ENCODE data around the gene GABARAPL1.
"Not testable (repeated sequence)": the region's sequence is repeated elsewhere in the genome, so short reads cannot be mapped to it uniquely, and the experiment has no call there.

GABARAPL1 gene

GRCh38 chr12:10223208-10223607 is 10.5 kb downstream of the GABARAPL1 start:
- Mint-ChIP-seq H3K36me3 (ENCODE audit: insufficient read depth) (peaks cover 58% of the 10 kb centered on the region), H3K4me3 (no peak overlapping the region)

DNA sequence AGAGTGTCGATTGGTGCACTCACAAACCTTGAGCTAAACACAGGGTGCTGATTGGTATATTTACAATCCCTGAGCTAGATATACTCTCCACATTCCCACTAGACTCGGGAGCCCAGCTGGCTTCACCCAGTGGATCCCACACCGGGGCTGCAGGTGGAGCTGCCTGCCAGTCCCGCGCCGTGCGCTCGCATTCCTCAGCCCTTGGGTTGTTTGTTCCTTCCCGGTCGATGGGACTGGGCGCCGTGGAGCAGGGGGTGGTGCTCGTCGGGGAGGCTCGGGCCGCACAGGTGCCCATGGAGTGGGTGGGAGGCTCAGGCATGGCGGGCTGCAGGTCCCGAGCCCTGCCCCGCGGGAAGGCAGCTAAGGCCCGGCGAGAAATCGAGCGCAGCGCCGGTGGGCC is 12.7 kb downstream of the GABARAPL1 start:
- DNase-seq (ENCODE audit: low spot score in 2 of 2); H3K27ac Mint-ChIP-seq (ENCODE audit: low read depth): not testable (repeated sequence)
- H3K36me3 Mint-ChIP-seq (ENCODE audit: insufficient read depth): peaks cover 40% of the 10 kb centered on the region

More at GRCh38 chr12:10223208-10223607, 10.5 kb downstream of the GABARAPL1 start:
- no peak for DNase-seq (ENCODE audit: low spot score in 2 of 2)
- Mint-ChIP-seq H3K27me3 (no peaks in the 10 kb centered on the region), H3K27ac (ENCODE audit: low read depth) (no peak overlapping the region), H3K9me3 (no peaks in the 10 kb centered on the region), H3K4me1 (peaks cover 11% of the 10 kb centered on the region)
- no peak for ATAC-seq (replicated peaks; ENCODE audit: extremely low read depth, poor library complexity, severe bottlenecking)

GRCh38 chr12:10226086-10226485 is 13.4 kb downstream of the GABARAPL1 start:
- no peak overlapping the region for H3K4me3 Mint-ChIP-seq
- DNase-seq (ENCODE audit: low spot score in 2 of 2) (no peak), ATAC-seq (replicated peaks; ENCODE audit: extremely low read depth, poor library complexity, severe bottlenecking) (no peak)
- H3K4me1 Mint-ChIP-seq: peaks cover 11% of the 10 kb centered on the region
- H3K36me3 Mint-ChIP-seq (ENCODE audit: insufficient read depth): peaks cover 33% of the 10 kb centered on the region
- no peaks in the 10 kb centered on the region for H3K27me3 Mint-ChIP-seq
- H3K27ac Mint-ChIP-seq (ENCODE audit: low read depth): no peak overlapping the region
- no peaks in the 10 kb centered on the region for H3K9me3 Mint-ChIP-seq

More for the DNA sequence above, 12.7 kb downstream of the GABARAPL1 start:
- H3K4me3 Mint-ChIP-seq; H3K9me3 Mint-ChIP-seq; ATAC-seq (replicated peaks; ENCODE audit: extremely low read depth, poor library complexity, severe bottlenecking); H3K27me3 Mint-ChIP-seq: not testable (repeated sequence)
- H3K4me1 Mint-ChIP-seq: peaks cover 11% of the 10 kb centered on the region

GRCh38 chr12:10226731-10227130 is 14.1 kb downstream of the GABARAPL1 start:
- no peak for ATAC-seq (replicated peaks; ENCODE audit: extremely low read depth, poor library complexity, severe bottlenecking)
- no peak overlapping the region for H3K27ac Mint-ChIP-seq (ENCODE audit: low read depth)
- H3K9me3 Mint-ChIP-seq: no peaks in the 10 kb centered on the region
- peaks cover 11% of the 10 kb centered on the region for H3K4me1 Mint-ChIP-seq
- no peaks in the 10 kb centered on the region for H3K27me3 Mint-ChIP-seq
- H3K36me3 Mint-ChIP-seq (ENCODE audit: insufficient read depth): peaks cover 27% of the 10 kb centered on the region
- no peak for DNase-seq (ENCODE audit: low spot score in 2 of 2)
- no peak overlapping the region for H3K4me3 Mint-ChIP-seq

- H3K27me3 Mint-ChIP-seq: no peaks in the 10 kb centered on the region
- H3K9me3 Mint-ChIP-seq: no peaks in the 10 kb centered on the region
- H3K36me3 Mint-ChIP-seq (ENCODE audit: insufficient read depth): peaks cover 18% of the 10 kb centered on the region
- ATAC-seq (replicated peaks; ENCODE audit: extremely low read depth, poor library complexity, severe bottlenecking): no peak
- H3K4me1 Mint-ChIP-seq: peaks cover 11% of the 10 kb centered on the region
- no peak overlapping the region for H3K4me3 Mint-ChIP-seq
- DNase-seq (ENCODE audit: low spot score in 2 of 2): no peak
- H3K27ac Mint-ChIP-seq (ENCODE audit: low read depth): no peak overlapping the region
These were observed 15.0 kb downstream of the GABARAPL1 start for GRCh38 chr12:10227648-10228047.

DNA sequence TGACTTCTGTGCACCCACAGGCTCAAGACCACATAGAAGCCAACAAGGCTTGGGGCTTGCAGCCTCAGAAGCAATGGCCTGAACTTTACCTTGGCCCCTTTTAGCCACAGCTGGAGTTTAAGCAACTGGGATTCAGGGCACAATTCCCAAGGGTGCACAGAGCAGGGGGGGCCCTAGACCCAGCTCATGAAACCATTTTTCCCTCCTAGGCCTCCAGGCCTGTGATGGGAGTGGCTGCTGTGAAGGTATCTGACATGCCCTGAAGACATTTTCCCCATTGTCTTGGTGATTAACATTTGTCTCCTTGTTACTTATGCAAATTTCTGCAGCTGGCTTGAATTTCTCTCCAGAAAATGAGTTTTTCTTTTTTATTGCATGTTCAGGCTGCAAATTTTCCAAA is 21.9 kb downstream of the GABARAPL1 start:
- peaks cover 21% of the 10 kb centered on the region for H3K4me1 Mint-ChIP-seq
- no peak overlapping the region for H3K4me3 Mint-ChIP-seq
- DNase-seq (ENCODE audit: low spot score in 2 of 2): no peak
- ATAC-seq (replicated peaks; ENCODE audit: extremely low read depth, poor library complexity, severe bottlenecking): no peak
- no peaks in the 10 kb centered on the region for H3K27me3 Mint-ChIP-seq
- H3K27ac Mint-ChIP-seq (ENCODE audit: low read depth): no peak overlapping the region
- H3K9me3 Mint-ChIP-seq: peaks cover 4% of the 10 kb centered on the region
- peaks cover 7% of the 10 kb centered on the region for H3K36me3 Mint-ChIP-seq (ENCODE audit: insufficient read depth)

DNA sequence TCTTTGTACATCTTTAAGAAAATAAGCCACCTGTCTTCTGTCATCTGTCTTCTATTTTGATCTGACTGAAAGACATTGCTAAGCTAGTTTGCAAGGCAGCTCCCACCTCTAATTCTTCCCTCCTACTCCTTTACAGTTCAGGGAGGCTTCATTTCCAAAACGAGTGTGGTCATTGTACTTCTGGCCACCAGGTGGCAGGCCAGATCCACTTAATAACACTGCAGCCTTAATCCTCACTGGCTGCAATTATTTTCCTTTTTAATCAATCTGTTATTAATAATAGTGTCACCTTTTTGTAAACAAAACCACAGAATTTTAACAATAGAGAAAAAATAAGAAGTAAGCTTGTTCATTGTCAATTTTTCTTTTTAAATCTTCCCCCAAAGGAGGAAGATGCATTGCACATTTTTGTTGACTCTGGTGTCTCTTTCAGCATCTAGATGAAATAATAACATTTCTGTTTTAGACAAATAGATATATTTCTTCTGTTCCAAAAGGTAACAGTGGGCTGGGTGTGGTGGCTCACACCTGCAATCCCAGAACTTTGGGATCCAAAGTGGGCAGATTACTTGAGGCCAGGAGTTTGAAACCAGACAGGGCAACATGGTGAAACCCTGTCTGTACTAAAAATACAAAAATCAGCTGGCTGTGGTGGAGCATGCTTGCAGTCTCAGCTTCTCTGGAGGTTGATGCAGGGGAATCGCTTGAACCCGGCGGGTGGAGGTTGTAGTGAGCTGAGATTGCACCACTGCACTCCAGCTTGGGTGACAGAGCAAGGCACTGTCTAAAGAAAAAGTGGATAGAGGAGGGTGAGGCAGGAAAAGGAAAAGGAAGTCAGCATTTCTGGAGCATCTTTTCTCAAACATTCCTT is 23.3 kb downstream of the GABARAPL1 start:
- no peak for DNase-seq (ENCODE audit: low spot score in 2 of 2)
- no peak overlapping the region for H3K27ac Mint-ChIP-seq (ENCODE audit: low read depth)
- peaks cover 9% of the 10 kb centered on the region for H3K36me3 Mint-ChIP-seq (ENCODE audit: insufficient read depth)
- ATAC-seq (replicated peaks; ENCODE audit: extremely low read depth, poor library complexity, severe bottlenecking): no peak
- H3K27me3 Mint-ChIP-seq: no peaks in the 10 kb centered on the region
- peak overlapping the region; percentile 36 for H3K4me3 Mint-ChIP-seq
- peaks cover 4% of the 10 kb centered on the region for H3K9me3 Mint-ChIP-seq
- H3K4me1 Mint-ChIP-seq: peaks cover 23% of the 10 kb centered on the region

GRCh38 chr12:10236720-10237119 is 24.0 kb downstream of the GABARAPL1 start:
- H3K36me3 Mint-ChIP-seq (ENCODE audit: insufficient read depth): peaks cover 9% of the 10 kb centered on the region
- no peak overlapping the region for H3K27ac Mint-ChIP-seq (ENCODE audit: low read depth)
- peaks cover 4% of the 10 kb centered on the region for H3K9me3 Mint-ChIP-seq
- peaks cover 23% of the 10 kb centered on the region for H3K4me1 Mint-ChIP-seq
- no peak for ATAC-seq (replicated peaks; ENCODE audit: extremely low read depth, poor library complexity, severe bottlenecking)
- no peaks in the 10 kb centered on the region for H3K27me3 Mint-ChIP-seq
- peak overlapping the region; percentile 36 for H3K4me3 Mint-ChIP-seq
- DNase-seq (ENCODE audit: low spot score in 2 of 2): no peak

DNA sequence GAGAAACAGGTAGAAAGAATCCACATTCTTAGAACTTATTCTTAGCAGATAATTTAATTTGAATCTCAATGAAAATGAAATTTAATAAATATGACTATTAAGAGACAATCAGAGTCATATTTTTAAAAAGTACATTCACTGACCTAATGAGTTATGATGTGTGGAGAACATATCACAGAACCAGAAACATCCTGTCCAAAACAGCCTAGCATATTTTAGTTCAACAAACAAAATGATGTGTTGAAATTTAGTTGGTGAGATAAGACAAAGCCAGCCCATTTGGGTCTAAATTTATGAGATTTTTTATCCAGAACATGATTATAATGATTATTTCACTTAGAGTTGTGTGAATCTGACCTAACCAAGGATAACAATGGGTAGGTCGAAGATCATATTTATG is 25.8 kb downstream of the GABARAPL1 start:
- no peak overlapping the region for H3K4me3 Mint-ChIP-seq
- H3K9me3 Mint-ChIP-seq: peaks cover 4% of the 10 kb centered on the region
- H3K27ac Mint-ChIP-seq (ENCODE audit: low read depth): peak overlapping the region; percentile 46
- H3K36me3 Mint-ChIP-seq (ENCODE audit: insufficient read depth): peaks cover 9% of the 10 kb centered on the region
- DNase-seq (ENCODE audit: low spot score in 2 of 2) (no peak), ATAC-seq (replicated peaks; ENCODE audit: extremely low read depth, poor library complexity, severe bottlenecking) (no peak)
- no peaks in the 10 kb centered on the region for H3K27me3 Mint-ChIP-seq
- H3K4me1 Mint-ChIP-seq: peaks cover 39% of the 10 kb centered on the region

- no peaks in the 10 kb centered on the region for H3K27me3 Mint-ChIP-seq
- ATAC-seq (replicated peaks; ENCODE audit: extremely low read depth, poor library complexity, severe bottlenecking): no peak
These were observed 28.6 kb downstream of the GABARAPL1 start for GRCh38 chr12:10241290-10241689.

GRCh38 chr12:10241727-10242126 is 29.1 kb downstream of the GABARAPL1 start:
- no peaks in the 10 kb centered on the region for H3K9me3 Mint-ChIP-seq
- no peak overlapping the region for H3K4me3 Mint-ChIP-seq
- no peak overlapping the region for H3K27ac Mint-ChIP-seq (ENCODE audit: low read depth)
- ATAC-seq (replicated peaks; ENCODE audit: extremely low read depth, poor library complexity, severe bottlenecking): no peak
- no peaks in the 10 kb centered on the region for H3K27me3 Mint-ChIP-seq
- peaks cover 11% of the 10 kb centered on the region for H3K36me3 Mint-ChIP-seq (ENCODE audit: insufficient read depth)
- no peak for DNase-seq (ENCODE audit: low spot score in 2 of 2)
- peaks cover 41% of the 10 kb centered on the region for H3K4me1 Mint-ChIP-seq

More at GRCh38 chr12:10241290-10241689, 28.6 kb downstream of the GABARAPL1 start:
- Mint-ChIP-seq H3K4me1 (peaks cover 45% of the 10 kb centered on the region), H3K36me3 (ENCODE audit: insufficient read depth) (peaks cover 11% of the 10 kb centered on the region), H3K4me3 (no peak overlapping the region), H3K9me3 (no peaks in the 10 kb centered on the region), H3K27ac (ENCODE audit: low read depth) (peak overlapping the region; percentile 16)
- no peak for DNase-seq (ENCODE audit: low spot score in 2 of 2)

DNA sequence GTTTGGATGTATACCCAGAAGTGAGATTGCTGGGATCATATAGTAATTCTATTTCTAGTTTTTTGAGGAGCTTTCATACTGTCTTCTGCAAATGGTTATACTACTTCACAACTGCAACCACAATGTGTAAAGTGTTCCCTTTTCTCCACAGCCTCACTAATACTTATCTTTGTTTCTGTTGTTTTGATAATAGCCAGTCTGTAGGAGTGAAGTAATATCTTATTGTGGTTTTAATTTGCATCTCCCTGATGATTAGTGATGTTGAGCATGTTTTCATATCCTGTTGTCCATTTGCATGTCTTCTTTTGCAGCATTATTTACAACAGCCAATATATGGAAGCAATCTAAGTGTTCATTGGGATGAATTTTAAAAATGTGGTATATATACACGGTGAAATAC is 29.9 kb downstream of the GABARAPL1 start:
- peak overlapping the region; percentile 47 for H3K4me3 Mint-ChIP-seq
- H3K36me3 Mint-ChIP-seq (ENCODE audit: insufficient read depth): peaks cover 7% of the 10 kb centered on the region
- DNase-seq (ENCODE audit: low spot score in 2 of 2) (no peak), ATAC-seq (replicated peaks; ENCODE audit: extremely low read depth, poor library complexity, severe bottlenecking) (no peak)
- no peaks in the 10 kb centered on the region for H3K27me3 Mint-ChIP-seq
- H3K27ac Mint-ChIP-seq (ENCODE audit: low read depth): peak overlapping the region; percentile 87
- H3K9me3 Mint-ChIP-seq: no peaks in the 10 kb centered on the region
- peaks cover 33% of the 10 kb centered on the region for H3K4me1 Mint-ChIP-seq

DNA sequence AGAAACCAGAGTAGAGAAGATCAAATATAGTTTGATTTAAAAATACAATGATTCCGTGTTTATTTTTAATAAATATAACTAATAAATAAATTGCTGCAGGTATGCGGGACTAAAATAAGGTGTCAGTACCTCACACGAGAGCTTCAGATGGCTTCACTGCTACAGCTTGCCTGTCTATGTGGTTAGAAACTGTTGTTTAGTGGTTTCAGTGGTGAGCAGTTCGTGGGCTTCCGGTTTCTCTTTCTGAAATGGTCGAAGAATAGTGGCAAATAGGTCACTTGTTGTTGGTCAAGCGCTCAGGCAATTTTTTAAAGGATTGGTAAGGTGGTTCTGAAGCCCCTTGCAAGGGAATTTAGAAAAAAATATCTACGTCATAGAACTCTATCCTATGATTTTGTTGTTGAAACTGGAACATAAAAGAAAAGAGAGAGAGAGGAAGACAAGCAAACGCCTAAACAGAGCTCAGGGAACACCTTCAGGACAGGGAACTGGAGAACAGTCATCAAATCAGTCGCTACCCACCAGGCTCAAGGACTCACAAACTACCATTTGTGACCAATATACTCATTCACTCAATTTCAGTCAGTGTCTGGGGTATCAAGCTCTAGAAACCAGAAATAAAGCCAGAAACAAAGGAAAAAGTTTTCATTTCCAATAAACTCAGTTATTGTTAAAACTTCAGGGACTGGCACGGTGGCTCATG is 31.3 kb downstream of the GABARAPL1 start:
- Mint-ChIP-seq H3K27me3 (no peaks in the 10 kb centered on the region), H3K4me3 (peak overlapping the region; percentile 65), H3K27ac (ENCODE audit: low read depth) (peak overlapping the region; percentile 87), H3K4me1 (peaks cover 48% of the 10 kb centered on the region), H3K36me3 (ENCODE audit: insufficient read depth) (peaks cover 5% of the 10 kb centered on the region), H3K9me3 (no peaks in the 10 kb centered on the region)
- DNase-seq (ENCODE audit: low spot score in 2 of 2): no peak
- peak; percentile 65 for ATAC-seq (replicated peaks; ENCODE audit: extremely low read depth, poor library complexity, severe bottlenecking)

Data from central memory CD8-positive, alpha-beta T cell (primary cell).